Urothelium cell line (cell line): ENCODE data around the gene NHSL1.

Experiments used
- DNase-seq: peaks from one replicate; pipeline ENCODE4 v3.0.0; 2011; ENCODE audit warnings: low spot score, mixed read lengths
- FAIRE-seq: peaks from 2 replicates; lab custom pipeline; 2011; peaks lifted over from hg19 to GRCh38; lab: Jason Lieb, UNC

The NHSL1 gene

DNA sequence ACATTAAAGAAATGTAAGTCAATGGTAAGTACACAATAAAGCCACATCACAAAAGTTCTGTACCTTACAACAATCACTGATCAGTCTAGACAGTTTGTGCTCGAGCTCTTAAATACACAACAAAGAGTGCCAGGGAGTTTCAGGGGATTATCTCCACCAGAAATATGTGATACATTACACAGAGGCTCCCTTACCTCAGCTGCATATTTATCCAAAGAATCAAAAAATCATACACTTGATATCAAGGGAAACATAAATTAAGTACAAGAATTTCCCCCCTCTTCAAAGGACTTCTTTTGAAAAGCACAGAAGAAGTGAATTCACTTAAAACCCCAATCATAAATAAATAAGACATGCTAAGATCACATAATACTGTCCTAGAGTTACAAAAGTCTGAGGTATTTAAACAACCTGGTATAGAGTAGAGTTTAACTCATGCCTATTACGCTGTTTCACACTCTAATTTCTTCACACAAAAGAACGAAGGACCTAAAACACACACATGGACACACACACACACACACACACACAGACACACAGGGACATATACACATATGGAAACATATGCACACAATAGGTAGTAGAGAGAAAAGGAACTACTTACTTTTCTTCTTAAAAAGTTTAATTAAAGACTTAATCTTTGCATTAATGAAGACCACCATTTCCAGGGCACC, 528 bp downstream of the NHSL1 start:
- DNase-seq (no peak), FAIRE-seq (no peak)

GRCh38 chr6:138497286-138497685, 2.0 kb downstream of the NHSL1 start:
- DNase-seq, result no peak
- no peak for FAIRE-seq

DNA sequence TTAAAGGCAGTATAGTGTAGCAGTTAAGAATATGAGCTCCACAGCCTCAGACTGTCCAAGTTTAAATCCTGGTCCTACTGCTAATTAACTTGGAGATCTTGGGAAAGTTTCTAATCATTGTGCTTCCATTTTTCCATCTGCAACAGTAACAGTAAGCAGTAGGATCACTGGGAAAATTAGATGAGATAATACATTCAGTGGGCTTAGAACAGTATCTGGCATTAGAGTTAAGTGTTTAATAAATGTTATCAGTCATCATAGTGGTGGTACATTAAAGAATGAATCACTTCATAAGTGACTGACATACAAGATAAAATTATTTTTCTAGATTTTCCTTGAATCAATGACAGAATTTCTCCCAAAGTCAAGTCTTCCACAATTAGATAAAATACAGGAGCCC, 5.0 kb downstream of the NHSL1 start:
- FAIRE-seq (no peak), DNase-seq (no peak)

- DNase-seq, result no peak
- no peak for FAIRE-seq
These were observed 5.9 kb downstream of the NHSL1 start for GRCh38 chr6:138493413-138493812.

DNA sequence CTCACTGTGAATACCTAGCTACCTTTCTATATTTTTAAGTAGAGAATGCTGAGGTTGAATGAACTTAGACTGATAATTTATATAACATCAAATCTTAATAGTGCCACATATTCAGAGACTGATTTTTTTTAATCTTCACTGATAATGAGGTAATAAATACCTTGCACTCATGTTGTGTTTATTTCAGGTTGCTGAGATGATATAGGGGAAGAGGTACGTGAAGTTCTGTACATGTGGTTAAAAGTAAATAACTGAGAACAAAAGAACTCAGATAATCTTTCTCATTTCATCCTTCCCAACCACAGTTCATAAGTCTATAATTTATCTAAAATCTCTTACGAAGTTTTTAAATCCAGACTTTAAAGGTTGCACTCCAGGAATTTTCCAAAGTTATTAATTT, 6.4 kb downstream of the NHSL1 start:
- no peak for FAIRE-seq
- no peak for DNase-seq

GRCh38 chr6:138492113-138492512, 7.2 kb downstream of the NHSL1 start:
- FAIRE-seq (no peak), DNase-seq (no peak)

DNA sequence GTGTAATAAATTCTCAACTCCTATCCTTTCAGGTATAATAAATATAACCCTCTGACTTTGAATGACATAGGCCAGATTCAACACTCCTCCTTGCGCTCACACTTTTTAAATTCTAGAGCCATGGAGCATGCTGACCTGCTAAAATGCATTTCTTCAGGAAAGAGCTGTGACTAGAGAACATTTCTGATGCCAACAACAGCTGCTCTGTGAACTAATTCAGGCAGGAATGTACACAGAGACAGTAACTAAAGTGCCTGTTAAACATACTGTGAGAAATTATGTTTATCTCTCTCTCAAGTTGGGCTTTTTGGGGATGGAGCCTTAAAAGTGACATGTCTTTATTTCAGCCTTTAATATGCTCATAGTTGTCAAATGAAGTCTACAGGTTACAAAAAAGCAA, 8.3 kb downstream of the NHSL1 start:
- DNase-seq (no peak), FAIRE-seq (no peak)

DNA sequence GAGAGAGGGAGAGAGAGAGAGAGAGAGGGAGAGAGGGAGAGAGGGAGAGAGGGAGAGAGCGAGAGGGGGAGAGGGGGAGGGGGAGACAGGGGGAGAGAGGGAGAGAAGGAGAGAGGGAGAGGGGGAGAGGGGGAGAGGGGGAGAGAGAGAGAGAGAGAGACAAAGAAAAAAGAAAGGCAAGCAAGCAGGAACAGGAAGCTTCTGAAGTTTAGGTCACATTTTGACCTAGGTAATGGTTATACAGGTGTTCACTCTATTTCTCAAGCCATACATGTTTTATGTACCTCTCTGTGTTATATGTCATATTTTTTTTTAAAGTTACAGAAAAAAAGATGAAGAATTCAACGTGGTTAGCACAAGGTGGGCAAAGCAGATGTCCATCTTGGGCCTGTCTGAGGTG, 9.4 kb downstream of the NHSL1 start:
- DNase-seq (no peak), FAIRE-seq (no peak)

- no peak for DNase-seq
These were observed 12.1 kb downstream of the NHSL1 start for GRCh38 chr6:138487102-138487604.

GRCh38 chr6:138486249-138487101, 12.8 kb downstream of the NHSL1 start:
- FAIRE-seq (no peak), DNase-seq (no peak)

More at GRCh38 chr6:138487102-138487604, 12.1 kb downstream of the NHSL1 start:
- no peak for FAIRE-seq

DNA sequence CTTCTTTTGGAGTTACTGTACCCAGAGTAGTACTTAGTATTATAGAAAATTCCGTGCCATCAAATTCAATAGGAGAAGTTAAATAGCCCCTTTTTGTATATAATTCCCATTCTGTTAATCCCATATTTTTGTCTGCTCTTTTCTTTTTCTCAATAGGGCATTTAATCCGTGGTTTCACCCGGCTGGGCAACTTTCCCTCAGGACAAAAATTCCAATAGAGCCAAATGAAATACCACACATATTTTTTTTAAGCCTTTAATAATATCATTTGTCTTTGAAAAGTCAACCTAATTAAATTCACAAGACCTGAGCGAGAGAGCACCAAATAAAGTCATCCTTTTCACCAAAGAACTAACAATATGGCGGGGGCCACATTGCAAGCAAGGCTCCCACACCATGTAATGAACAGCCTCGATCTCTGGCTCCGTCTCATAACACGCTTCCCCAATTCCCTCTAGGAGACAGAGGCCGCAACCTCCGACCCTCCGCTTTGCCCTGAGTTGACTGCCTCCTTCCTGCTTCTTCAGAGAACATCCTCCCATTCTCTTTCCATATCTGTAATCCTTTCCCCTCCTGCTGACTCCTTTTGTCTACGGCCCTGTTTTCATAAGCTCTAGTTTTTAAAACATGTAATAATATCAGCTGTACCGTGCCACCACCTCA, 13.6 kb downstream of the NHSL1 start:
- FAIRE-seq, result no peak
- DNase-seq, result no peak

DNA sequence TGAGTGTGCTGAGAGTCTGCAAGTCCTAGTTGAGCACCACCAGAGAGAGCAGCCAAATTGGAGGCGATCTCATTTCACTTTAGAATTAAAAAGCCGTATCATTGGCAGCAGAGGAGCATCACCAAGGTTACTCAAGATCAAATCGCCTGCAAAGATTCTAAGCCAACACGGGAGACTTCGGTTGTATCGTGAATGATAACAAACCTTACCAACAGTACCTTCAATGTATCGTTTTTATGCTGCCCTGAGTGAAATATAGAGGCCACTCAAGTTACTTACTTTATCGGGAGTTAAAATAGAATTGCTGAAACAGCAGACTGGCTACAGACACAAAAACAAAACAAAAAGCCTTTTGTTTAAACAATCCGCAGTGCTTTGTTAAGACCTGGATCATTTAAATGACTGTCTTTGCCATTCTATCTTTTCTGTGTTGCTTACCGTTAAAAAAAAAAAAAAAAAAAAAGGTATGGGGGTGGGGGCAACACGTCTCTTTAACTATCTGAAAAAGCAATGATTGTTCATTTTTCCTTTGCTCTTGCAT, 14.2 kb downstream of the NHSL1 start:
- DNase-seq (no peak), FAIRE-seq (no peak)

DNA sequence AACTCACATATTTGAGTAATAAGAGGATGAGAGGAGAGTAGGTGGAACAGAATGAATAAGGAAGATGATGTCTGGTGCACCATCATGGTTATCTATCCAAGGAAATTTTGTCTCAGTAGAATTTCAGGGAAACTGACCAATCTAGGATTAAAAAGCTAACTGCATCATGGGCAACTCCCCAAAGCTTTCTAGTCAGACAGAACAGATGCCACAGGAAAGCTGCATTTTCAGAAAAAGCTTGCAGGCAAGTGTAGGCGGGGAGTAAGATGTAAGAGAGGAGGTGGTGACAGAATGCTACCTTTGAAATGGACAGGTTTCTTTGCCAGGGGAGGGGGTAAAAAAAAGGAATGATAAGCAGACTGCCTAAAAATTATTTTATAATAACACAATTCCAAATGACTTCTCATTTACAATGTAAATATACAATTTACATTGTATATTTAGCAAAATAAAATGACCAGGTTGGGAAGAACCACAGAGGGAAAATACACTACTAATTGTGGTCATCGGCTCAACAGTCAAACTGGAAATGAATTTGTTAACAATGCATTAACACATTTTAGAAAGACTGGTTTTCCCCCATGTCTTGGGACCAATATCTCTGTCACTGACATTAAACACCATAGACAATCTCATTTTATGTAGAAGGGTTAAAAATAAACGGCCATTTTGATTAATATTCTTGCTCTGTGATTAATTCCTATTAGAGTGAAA, 15.1 kb downstream of the NHSL1 start:
- DNase-seq (no peak), FAIRE-seq (no peak)

DNA sequence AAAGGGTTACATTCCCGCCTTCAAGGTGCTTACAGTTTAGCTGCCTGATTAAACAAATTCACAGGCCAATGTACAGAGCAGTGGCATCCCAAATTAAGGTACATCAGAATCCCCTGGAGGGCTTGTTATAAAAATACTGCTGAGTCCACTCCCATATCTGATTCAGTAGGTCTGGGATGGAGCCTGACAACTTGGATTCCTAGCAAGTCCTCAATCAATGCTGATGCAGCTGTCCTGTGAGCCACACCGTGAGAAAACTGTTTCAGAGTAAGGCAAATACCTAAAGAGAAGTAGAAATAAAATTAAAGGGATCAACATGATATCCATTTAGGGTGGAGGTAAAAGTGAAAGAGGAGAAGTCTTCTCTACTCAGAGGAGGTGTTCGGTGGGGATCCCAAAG, 16.5 kb downstream of the NHSL1 start:
- DNase-seq (no peak), FAIRE-seq (no peak)

GRCh38 chr6:138480279-138480949, 18.9 kb downstream of the NHSL1 start:
- DNase-seq, result no peak
- FAIRE-seq, result no peak

DNA sequence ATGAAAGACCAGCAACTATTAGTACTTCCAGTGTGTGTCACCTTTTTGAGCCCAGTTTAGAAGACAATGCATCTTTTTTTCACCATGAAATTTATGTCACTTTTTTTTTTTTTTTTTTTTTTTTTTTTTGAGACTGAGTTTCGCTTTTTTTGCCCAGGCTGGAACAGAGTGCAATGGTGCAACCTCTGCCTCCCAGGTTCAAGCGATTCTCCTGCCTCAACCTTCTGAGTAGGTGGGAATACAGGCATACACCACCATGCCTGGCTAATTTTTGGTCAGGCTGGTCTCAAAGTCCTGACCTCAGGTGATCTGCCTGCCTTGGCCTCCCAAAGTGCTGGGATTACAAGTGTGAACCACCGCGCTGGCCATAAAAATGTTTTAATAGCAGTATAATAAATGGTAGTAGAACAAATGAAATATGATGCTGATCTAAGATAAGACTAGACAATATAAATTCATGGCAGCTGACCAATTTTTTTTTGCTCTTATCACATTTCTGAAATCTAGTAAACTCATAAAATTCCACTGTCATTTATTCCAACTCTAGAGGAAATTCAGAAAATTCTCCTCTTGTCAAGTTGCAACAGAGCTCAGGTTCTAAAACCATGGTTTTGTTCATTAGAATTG, 21.3 kb downstream of the NHSL1 start:
- DNase-seq (no peak), FAIRE-seq (no peak)

- no peak for DNase-seq
- no peak for FAIRE-seq
These were observed 23.2 kb downstream of the NHSL1 start for GRCh38 chr6:138476116-138476515.

DNA sequence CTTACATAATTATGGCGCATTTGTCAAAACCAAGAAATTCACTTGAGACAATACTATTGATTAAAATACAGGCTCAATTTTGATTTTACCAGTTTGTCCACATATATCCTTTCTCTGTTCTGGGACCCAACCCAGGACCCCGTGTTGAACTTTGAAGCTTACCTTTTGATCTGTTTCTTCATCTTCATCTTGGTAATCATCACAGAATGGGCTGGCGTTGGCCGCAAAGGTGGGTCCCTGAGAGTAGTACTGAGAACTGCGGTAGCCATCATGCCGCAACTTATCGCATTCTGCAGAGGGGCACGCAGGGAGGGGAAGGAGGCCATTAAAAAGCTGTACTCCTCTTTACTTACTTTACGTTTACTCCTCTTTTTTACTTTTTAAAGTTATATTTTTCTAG, 26.1 kb downstream of the NHSL1 start:
- no peak for DNase-seq
- FAIRE-seq, result no peak

DNA sequence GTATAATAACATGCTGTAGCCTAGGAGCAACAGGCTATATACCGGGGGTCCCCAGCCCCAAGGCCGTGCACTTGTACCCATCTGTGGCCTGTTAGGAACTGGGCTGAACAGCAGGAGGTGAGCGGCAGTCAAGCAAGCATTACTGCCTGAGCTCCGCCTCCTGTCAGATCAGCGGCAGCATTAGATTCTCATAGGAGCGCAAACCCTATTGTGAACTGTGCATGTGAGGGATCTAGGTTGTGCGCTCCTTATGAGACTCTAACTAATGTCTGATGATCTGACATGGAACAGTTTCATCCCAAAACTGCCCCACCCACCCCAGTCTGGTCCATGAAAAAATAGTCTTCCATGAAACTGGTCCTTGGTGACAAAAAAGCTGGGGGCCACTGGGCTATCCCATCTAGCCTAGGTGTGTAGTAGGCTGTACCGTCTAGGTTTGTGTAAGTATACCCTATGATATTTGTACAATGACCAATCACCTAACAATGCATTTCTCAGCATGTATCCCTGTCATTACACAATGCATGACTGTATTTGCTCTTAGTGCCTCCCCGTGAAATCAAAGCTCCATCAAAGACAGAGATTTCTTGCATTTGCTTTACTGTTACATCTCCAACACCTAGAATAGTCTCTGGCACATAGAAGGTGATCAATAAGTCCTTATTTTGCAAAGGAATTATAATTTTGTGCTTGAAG, 30.8 kb downstream of the NHSL1 start:
- DNase-seq (no peak), FAIRE-seq (no peak)
